ENCODE data around the gene ZNF567.

DNA sequence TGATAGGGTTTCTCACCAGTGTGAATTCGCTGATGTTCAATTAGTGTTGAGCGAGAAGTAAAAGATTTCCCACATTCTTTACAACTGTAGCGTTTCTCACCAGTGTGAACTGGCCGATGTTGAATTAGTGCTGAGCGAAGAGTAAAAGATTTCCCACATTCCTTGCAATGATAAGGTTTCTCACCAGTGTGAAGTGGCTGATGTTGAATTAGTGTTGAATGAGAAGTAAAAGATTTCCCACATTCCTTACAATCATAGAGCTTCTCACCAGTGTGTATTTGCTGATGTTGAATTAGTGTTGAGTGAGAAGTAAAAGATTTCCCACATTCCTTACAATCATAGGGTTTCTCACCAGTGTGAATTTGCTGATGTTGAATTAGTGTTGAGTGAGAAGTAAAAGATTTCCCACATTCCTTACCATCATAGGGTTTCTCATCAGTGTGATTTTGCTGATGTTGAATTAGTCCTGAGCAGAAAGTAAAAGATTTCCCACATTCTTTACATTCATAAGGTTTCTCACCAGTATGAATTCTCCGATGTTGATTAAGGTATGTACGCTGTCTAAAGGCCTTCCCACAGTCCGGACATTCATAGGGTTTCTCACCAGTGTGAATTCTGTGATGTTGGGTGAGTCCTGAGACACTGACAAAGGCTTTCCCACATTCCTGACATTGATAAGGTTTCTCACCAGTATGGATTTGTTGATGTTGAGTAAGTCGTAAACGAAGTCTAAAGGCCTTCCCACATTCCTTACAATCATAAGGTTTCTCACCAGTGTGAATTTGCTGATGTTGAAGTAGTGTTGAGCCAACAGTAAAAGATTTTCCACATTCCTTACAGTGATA lies 61.2 kb downstream of the ZNF567 start:
- TF ChIP-seq CTCF (IDR thresholded peaks at IDR 0.05; ENCODE audit: borderline replicate concordance, extremely low read depth, low read length, poor library complexity, severe bottlenecking) (no peak), EZH2 (IDR thresholded peaks at IDR 0.05; ENCODE audit: borderline replicate concordance, low read depth, low read length, severe bottlenecking) (no peak)

Data from DND-41 (cell line).